ENCODE measurements around the gene KTN1.

KTN1 gene

GRCh38 chr14:55599250-55599879 is 19.4 kb downstream of the KTN1 start:
- TF ChIP-seq, protein P1, sequence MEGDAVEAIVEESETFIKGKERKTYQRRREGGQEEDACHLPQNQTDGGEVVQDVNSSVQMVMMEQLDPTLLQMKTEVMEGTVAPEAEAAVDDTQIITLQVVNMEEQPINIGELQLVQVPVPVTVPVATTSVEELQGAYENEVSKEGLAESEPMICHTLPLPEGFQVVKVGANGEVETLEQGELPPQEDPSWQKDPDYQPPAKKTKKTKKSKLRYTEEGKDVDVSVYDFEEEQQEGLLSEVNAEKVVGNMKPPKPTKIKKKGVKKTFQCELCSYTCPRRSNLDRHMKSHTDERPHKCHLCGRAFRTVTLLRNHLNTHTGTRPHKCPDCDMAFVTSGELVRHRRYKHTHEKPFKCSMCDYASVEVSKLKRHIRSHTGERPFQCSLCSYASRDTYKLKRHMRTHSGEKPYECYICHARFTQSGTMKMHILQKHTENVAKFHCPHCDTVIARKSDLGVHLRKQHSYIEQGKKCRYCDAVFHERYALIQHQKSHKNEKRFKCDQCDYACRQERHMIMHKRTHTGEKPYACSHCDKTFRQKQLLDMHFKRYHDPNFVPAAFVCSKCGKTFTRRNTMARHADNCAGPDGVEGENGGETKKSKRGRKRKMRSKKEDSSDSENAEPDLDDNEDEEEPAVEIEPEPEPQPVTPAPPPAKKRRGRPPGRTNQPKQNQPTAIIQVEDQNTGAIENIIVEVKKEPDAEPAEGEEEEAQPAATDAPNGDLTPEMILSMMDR (IDR thresholded peaks at IDR 0.05) = no peak
- no peak for TF ChIP-seq ZFX (IDR thresholded peaks at IDR 0.05; ENCODE audit: borderline replicate concordance)
- H3K27ac ChIP-seq = peak overlapping the region; percentile 74

DNA sequence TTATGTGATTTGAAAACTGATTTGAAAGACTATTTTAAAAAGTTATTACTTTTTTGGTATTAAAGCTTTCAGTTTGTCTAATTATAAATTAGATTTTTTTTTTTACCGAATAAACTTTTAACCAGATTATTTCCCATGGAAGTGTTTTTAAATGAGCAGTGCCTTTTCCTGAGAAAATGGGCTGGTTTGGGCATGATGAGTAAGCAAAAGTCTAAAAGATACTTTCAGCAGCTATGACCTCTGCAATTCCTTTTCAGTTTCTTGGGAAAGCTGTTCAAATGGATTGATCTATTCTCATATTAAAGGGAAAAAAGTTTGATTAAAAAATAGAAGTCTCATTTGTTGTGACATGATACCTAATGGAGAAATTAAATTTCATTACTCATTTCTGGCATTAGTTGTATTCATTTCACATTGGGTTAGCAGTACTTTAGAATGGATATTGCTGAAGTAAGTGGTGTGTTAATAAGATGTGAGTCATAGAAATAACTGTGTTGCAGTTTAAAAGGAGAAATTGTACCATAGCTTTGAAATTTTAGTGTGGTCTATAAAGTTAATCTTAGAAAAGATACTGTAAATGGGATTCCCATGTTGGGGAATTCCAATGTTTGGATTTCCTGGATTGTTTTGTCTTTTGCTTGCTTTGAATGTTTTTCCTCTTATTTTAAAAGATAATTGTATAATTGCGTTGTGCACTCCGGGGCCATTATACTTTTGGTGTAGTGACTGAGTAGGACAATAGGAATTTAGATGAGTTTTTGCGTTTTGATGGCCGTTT is 21.0 kb downstream of the KTN1 start:
- TF ChIP-seq, protein P1 (IDR thresholded peaks at IDR 0.05) = no peak
- TF ChIP-seq ZFX (IDR thresholded peaks at IDR 0.05; ENCODE audit: borderline replicate concordance) = no peak
- H3K27ac ChIP-seq = no peak overlapping the region

GRCh38 chr14:55603401-55603953 is 23.5 kb downstream of the KTN1 start:
- no peak overlapping the region for H3K27ac ChIP-seq
- TF ChIP-seq ZFX (IDR thresholded peaks at IDR 0.05; ENCODE audit: borderline replicate concordance) = no peak
- TF ChIP-seq, protein P1 (IDR thresholded peaks at IDR 0.05) = no peak

GRCh38 chr14:55604488-55604887 is 24.5 kb downstream of the KTN1 start:
- TF ChIP-seq, protein P1 (IDR thresholded peaks at IDR 0.05) = no peak
- no peak for TF ChIP-seq ZFX (IDR thresholded peaks at IDR 0.05; ENCODE audit: borderline replicate concordance)
- no peak overlapping the region for H3K27ac ChIP-seq

DNA sequence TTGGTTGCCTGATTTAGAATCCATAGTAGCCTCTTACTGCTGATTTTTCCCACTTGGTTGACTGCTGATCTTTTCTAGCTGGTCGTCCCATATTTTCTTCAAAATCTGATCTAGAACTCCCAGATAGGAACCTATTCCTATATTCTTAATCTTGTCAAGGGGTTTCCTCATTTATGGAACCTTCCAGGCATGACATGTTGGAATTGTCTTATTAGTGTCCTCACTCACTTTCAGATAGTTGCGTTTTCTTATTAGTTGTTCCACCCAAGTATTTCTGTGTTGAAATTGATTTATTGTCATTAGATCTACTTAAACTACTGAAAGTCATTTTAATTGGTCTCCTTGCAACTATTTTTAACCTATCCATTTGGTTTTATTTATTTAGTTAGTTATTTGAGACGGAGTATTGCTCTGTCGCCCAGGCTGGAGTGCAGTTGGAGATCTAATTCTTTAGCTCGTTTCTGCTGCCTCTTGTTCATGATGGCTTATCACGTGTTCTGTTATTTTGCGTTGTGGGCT is 25.0 kb downstream of the KTN1 start:
- H3K27ac ChIP-seq = no peak overlapping the region
- no peak for TF ChIP-seq ZFX (IDR thresholded peaks at IDR 0.05; ENCODE audit: borderline replicate concordance)
- TF ChIP-seq, protein P1 (IDR thresholded peaks at IDR 0.05) = no peak

DNA sequence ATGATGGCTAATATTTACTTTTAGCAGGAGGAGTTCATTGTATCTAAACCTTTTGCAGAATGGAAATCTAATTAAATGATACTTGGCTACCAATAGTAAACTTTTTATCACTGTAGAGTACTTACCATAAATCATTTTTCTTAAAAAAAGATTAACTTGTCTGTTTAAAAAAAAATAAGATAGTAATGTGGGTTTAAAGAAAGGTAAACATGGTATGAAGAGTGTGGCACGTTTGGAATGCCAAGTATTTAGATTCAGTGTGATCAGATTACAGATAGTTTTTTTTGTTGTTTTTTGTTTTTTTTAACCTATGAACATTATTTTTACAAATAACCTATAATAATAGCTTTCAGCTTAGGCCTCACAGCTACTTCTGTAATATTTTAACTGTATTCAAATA is 25.8 kb downstream of the KTN1 start:
- TF ChIP-seq, protein P1 (IDR thresholded peaks at IDR 0.05) = no peak
- no peak for TF ChIP-seq ZFX (IDR thresholded peaks at IDR 0.05; ENCODE audit: borderline replicate concordance)
- no peak overlapping the region for H3K27ac ChIP-seq

GRCh38 chr14:55607386-55607785 is 27.4 kb downstream of the KTN1 start:
- H3K27ac ChIP-seq = no peak overlapping the region

More at GRCh38 chr14:55607386-55607785, 27.4 kb downstream of the KTN1 start:
- TF ChIP-seq, protein P1 (IDR thresholded peaks at IDR 0.05) = no peak
- no peak for TF ChIP-seq ZFX (IDR thresholded peaks at IDR 0.05; ENCODE audit: borderline replicate concordance)

Data from 22Rv1 (cell line).